GM04503 (cell line): ENCODE measurements around the gene ADCY6.
"Not testable (repeated sequence)": the region's sequence is repeated elsewhere in the genome, so short reads cannot be mapped to it uniquely, and the experiment has no call there.

Experiments
- DNase-seq: peaks from one replicate; pipeline ENCODE4 v3.0.0-alpha.2; 2012; ENCODE audit warnings: low read depth

The ADCY6 gene

DNA sequence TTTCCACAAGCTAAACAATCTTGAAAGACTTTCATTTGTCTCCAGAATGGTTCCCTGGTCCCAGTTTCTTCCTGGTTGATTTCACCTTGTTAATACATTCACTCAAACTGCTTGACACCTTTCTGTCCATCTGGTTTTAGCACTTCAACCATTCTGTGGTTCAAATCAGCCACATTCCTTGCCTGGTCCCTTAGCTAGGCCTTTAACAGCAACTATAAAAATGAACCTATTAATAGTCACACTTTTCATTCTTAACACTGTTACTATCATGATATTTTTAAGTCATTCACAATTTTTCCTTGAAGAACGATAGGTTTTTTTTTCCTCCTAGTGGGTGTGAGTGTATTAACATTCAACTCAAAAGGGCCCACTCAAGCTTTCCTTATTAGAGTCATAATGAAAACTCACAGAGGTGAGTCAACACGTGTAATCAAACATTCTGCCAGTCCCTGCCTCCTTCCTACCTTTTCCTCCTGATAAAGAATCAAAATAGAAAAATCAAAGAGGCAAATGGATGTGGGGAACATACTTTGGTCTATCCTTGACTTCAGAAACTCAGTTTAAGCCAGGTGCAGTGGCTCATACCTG lies 38.0 kb downstream of the ADCY6 start:
- no peak for DNase-seq

DNA sequence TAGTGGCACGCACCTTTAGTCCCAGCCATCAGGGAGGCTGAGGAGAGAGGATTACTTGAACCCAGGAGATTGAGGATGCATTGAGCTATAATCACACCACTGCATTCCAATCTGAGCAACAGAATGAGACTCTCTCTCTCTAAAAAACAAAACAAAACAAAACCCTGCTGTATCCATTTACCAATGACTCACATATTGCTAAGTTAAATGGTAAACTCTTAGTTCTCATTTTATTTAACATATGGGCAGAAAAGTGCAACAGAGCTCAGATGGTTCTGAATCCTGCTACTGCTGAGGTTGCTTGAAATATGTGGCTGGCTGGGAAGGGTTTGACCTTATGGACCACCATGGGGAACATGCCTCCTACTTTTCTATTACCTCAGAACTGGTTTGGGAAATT lies 38.7 kb downstream of the ADCY6 start:
- no peak for DNase-seq

DNA sequence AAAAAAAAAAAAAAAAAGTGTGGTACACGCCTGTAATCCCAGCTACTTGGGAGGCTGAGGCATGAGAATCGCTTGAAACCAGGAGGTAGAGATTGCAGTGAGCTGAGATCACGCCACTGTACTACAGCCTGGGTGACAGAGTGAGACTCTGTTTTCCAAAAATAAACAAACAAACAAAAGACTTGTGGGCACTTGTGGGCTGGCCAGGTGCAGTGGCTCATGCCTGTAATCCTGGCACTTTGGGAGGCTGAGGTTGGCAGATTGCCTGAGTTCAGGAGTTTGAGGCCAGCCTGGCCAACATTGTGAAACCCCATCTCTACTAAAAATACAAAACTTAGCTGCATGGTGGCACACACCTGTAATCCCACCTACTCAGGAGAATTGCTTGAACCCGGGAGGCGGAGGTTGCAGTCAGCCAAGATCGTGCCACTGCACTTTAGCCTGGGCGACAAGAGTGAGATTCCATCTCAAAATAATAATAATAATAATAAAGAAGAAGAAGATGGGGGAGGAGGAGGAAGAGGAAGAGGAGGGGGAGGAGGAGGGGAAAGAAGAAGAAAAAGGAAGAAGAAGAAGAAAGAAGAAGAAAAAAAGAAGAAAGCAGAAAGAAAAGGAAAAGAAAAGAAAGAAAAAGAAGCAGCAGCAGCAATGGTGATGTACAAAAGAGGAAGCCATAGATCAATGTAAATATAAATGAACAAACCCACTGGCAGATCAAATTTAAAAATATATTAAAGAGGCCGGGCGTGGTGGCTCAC lies 44.5 kb downstream of the ADCY6 start:
- no peak for DNase-seq

DNA sequence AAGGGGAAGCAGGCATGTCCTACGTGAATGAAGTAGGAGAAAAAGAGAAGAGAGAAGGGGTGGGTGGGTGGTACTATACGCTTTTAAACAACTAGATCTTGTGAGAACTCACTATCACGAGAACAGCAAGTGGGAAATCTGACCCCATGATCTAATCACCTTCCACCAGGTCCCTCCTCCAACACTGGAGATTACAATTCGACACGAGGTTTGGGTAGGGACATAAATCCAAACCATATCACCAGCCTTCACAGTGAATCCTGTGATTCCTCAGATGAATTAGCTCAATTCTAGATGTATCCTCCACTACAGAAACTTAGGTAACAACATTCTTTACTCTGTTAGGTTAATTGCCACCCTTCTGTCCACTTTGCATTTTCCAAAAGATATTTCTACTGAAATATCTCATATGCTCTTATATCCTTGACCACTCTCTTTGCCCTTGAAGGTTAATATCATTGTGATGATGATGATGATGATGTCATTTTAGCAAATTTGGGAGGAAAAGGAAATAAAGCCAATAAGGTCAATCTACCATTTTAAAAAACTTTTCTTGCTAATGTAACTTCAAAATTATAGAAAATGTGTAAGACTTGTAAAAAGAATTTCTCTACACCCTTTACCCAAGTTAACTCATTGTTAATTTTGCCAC lies 49.1 kb downstream of the ADCY6 start:
- DNase-seq, result no peak

DNA sequence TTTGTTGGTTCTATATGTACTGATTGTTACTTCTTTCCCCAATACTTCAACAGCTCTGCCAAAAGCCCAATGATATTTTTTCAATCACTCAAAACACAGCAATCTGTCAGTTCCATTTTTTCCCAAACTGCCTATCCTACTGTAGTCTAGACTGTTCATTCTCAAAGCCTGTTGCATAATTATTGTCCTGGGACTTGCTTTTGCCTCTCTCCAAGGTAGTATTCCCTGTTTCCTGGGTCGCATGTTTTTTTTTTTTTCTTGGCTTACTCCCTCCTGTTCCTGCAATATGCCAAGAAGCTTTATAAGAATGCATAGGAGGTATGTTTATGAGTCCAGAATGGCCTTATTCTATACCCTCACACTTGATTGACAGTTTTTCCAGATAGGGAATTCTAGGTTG lies 52.4 kb downstream of the ADCY6 start:
- DNase-seq, result no peak

DNA sequence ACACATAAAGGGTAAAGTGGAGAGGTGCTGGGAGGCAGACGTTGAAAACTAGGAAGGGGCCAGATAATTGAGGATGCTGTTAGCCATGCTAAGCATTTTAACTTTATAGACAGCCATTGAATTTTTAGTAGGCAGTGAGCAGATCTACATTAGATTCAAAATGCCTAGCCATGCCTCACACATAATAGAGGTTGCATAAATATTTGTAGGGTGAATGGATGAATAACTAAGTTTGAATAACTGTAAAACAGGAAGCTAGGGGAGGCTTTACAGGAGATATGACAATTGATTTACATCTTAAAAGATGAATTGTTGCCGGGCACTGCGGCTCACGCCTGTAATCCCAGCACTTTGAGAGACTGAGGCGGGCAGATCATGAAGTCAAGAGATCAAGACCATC lies 60.1 kb downstream of the ADCY6 start:
- no peak for DNase-seq

DNA sequence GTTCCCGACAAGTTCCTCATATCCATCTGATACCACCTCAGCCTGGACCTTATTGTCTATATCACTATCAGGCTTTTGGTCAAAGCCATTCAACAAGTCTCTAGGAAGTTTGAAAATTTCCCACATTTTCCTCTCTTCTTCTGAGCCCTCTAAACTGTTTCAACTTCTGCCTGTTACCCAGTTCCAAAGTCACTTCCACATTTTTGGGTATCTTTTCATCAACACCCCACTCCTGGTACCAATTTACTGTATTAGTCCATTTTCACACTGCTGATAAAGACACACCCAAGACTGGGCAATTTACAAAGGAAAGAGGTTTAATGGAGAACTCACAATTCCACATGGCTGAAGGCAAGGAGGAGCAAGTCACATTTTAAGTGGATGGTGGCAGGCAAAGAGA lies 68.2 kb downstream of the ADCY6 start:
- not testable (repeated sequence) for DNase-seq

DNA sequence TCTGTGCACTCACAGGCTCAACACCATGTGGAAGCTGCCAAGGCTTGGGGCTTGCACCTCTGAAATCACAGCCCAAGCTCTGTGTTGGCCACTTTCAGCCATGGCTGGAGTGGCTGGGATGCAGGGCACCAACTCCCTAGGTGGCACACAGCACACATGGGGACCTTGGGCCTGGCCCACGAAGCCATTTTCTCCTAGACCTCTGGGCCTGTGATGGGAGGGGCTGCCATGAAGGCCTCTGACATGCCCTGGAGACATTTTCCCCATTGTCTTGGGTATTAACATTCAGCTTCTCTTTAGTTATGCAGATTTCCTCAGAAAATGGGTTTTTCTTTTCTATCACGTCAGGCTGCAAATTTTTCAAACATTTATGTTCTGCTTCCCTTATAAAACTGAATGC lies 68.7 kb downstream of the ADCY6 start:
- DNase-seq, result not testable (repeated sequence)

DNA sequence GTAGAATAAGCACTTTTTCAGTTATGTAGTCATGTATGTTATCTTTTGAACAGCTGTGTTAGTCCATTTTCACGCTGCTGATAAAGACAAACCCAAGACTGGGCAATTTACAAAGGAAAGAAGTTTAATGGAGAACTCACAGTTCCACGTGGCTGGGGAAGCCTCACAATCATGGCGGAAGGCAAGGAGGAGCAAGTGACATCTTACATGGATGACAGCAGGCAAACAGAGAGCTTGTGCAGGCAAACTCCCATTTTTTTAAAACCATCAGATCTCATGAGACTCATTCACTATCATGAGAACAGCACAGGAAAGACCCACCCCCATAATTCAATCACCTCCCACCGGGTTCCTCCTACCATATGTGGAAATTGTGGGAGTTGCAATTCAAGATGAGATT lies 69.9 kb downstream of the ADCY6 start:
- DNase-seq, result not testable (repeated sequence)

DNA sequence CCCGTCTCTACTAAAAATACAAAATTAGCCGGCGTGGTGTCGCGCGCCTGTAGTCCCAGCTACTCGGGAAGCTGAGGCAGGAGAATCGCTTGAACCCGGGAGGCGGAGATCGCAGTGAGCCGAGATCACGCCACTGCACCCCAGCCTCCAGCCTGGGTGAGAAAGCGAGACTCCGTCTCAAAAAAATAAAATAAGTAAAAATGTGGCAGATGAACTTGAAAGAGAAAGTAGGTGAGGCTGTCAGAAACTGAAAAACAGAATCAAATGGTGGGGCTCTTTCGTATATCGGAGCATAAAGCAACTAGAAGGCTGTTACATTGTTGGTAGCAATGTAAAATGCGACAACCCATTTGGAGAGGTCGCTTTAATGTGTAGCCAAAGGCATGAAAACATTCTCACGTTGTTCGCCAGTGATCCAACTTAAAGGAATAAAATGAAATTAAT lies 71.6 kb downstream of the ADCY6 start:
- no peak for DNase-seq

DNA sequence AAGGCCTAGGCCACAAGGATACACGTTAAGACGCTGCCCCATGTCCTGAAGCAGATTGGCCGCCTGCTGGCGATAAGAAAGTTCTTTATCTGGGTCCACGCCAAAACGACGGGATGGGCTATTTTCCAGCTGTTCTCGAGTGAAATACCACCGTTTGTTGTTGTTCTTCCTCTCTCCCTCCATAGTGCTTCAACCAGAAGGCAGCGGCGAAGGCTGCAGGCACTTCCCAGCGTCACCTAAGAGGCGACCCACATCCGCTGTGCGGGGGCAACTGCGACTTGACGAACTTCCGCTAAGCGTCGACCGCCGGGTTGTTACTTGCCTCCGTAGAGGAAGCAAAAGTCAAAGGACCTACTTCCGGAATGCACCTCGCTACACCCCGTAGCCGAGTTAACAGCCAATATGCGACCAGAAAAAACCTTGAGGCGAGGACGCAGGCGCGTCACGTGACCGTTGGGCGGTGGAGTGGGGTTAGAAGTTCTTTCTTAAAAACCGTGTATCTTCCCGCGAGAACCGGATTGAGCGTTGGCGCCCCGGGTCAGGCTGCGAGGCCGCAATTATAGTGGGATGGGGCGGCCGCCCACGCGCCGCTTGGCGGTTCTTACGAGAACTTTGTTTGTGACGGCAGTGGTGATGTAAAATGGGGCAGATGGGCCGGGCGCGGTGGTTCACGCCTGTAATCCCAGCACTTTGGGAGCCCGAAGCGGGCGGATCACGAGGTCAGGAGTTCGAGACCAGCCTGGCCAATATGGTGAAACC lies 72.2 kb downstream of the ADCY6 start, which contains the start of gene CCNT1:
Gene CCNT1 (minus strand): TSS at position 215 of the 759 bp plus-strand sequence. CDS start 32 bp downstream, at position 183.
- peak; percentile 99 for DNase-seq
